Thoracic aorta (tissue), 2 donors: Measurements from ENCODE around the gene NFIA. TPM values are rescaled to one million over a fixed set of nuclear protein-coding genes. Genes with fewer than 3 reads are reported as not detected.

Experiments used
- ATAC-seq: fragments of 150-250 bp; one replicate; pipeline ENCODE4 v1.8.0; 2017; ENCODE audit warnings: low read depth; ENCODE audit not compliant: insufficient number of reproducible peaks, low FRiP score
- DNase-seq: peaks from one replicate; pipeline ENCODE4 v3.0.0-alpha.2; 2020; ENCODE audit warnings: low spot score
- H3K27ac ChIP-seq, 2 donors: fragments of 200-600 bp; sonication (generic); 1 replicate in 1 of 2; 2 replicates in 1 of 2; pipeline ENCODE4 v1.5.1; 2016; ENCODE audit warnings: mild to moderate bottlenecking in 2 of 2, moderate library complexity in 2 of 2
- H3K27me3 ChIP-seq: fragments of 200-600 bp; sonication (generic); replicated peaks from 2 replicates; pipeline ENCODE4 v1.6.0; 2016; ENCODE audit warnings: mild to moderate bottlenecking; ENCODE audit not compliant: insufficient read depth
- H3K36me3 ChIP-seq: fragments of 200-600 bp; sonication (generic); one replicate; pipeline ENCODE4 v1.5.1; 2016
- H3K4me1 ChIP-seq, 2 donors: fragments of 200-600 bp; sonication (generic); 1 replicate in 1 of 2; 2 replicates in 1 of 2; pipeline versions ENCODE4 v1.5.1 to v1.6.0; 2016; ENCODE audit warnings: low read depth in 2 of 2, mild to moderate bottlenecking in 1 of 2; ENCODE audit not compliant: control insufficient read depth in 1 of 2
- H3K4me3 ChIP-seq: fragments of 200-600 bp; sonication (generic); 2 replicates; pipeline ENCODE4 v1.5.1; 2016; ENCODE audit warnings: mild to moderate bottlenecking
- H3K9me3 ChIP-seq: fragments of 200-600 bp; sonication (generic); 2 replicates; pipeline ENCODE4 v1.5.1; 2016
- total RNA-seq, 2 donors: library from RNA; depleted of rRNA; stranded (reverse); fragments of >200 nt; gene quantifications; one replicate each; pipeline versions ENCODE4 v1.1.0 to v1.2.3, GENCODE V29; 2016
- TF ChIP-seq, protein P1 (sequence below): fragments of 200-600 bp; sonication (generic); IDR thresholded peaks from one replicate; pipeline ENCODE4 v1.5.1; 2019; ENCODE audit warnings: antibody characterized with exemption

The NFIA gene
- total RNA-seq, 2 donors from 2014 or later = 99.8 to 118 TPM

DNA sequence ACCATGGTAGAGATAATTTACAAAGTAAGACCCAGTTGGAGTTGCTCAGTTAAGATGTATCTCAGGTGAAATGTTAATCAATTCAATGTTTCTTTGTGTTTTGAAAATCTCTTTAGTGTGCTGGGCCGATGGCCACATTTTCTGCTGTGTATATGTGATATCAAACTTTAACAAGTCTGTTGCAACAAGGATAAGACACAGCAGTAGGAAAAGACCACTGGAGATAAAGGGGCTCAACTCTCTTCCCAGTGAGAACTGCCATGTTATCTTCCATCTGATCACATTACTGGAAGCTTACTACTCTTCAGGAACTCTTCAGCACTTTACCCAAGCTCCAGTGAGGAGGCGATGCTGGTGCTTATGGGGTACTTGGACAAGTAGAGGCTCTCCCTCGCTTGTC lies 227.7 kb downstream of the NFIA start:
- no peak for ATAC-seq

GRCh38 chr1:61310538-61310937 lies 228.2 kb downstream of the NFIA start:
- peaks cover 0 to 7% of the 10 kb centered on the region in 2 donors for H3K4me1 ChIP-seq
- H3K36me3 ChIP-seq = no peaks in the 10 kb centered on the region
- no peak for ATAC-seq
- H3K27ac ChIP-seq = no peak overlapping the region
- H3K4me3 ChIP-seq = no peak overlapping the region
- TF ChIP-seq, protein P1, sequence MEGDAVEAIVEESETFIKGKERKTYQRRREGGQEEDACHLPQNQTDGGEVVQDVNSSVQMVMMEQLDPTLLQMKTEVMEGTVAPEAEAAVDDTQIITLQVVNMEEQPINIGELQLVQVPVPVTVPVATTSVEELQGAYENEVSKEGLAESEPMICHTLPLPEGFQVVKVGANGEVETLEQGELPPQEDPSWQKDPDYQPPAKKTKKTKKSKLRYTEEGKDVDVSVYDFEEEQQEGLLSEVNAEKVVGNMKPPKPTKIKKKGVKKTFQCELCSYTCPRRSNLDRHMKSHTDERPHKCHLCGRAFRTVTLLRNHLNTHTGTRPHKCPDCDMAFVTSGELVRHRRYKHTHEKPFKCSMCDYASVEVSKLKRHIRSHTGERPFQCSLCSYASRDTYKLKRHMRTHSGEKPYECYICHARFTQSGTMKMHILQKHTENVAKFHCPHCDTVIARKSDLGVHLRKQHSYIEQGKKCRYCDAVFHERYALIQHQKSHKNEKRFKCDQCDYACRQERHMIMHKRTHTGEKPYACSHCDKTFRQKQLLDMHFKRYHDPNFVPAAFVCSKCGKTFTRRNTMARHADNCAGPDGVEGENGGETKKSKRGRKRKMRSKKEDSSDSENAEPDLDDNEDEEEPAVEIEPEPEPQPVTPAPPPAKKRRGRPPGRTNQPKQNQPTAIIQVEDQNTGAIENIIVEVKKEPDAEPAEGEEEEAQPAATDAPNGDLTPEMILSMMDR = no peak
- DNase-seq = no peak
- H3K27me3 ChIP-seq = no peaks in the 10 kb centered on the region
- no peaks in the 10 kb centered on the region for H3K9me3 ChIP-seq

More for the DNA sequence above, 227.7 kb downstream of the NFIA start:
- no peak overlapping the region for H3K4me3 ChIP-seq
- no peaks in the 10 kb centered on the region for H3K36me3 ChIP-seq
- no peaks in the 10 kb centered on the region for H3K9me3 ChIP-seq
- TF ChIP-seq, protein P1 = no peak
- H3K27me3 ChIP-seq = no peaks in the 10 kb centered on the region
- DNase-seq = no peak
- peaks cover 0 to 7% of the 10 kb centered on the region in 2 donors for H3K4me1 ChIP-seq
- no peak overlapping the region for H3K27ac ChIP-seq

- TF ChIP-seq, protein P1 = no peak
- no peak for DNase-seq
- Histone ChIP-seq H3K9me3 (no peaks in the 10 kb centered on the region), H3K4me3 (no peak overlapping the region), H3K36me3 (no peaks in the 10 kb centered on the region), H3K27ac (peak overlapping the region in 1 of 2 donors; percentile 28), H3K27me3 (no peaks in the 10 kb centered on the region), H3K4me1 (peaks cover 10 to 22% of the 10 kb centered on the region in 2 donors)
- ATAC-seq = no peak
Observed at GRCh38 chr1:61313906-61314422, 231.6 kb downstream of the NFIA start.

DNA sequence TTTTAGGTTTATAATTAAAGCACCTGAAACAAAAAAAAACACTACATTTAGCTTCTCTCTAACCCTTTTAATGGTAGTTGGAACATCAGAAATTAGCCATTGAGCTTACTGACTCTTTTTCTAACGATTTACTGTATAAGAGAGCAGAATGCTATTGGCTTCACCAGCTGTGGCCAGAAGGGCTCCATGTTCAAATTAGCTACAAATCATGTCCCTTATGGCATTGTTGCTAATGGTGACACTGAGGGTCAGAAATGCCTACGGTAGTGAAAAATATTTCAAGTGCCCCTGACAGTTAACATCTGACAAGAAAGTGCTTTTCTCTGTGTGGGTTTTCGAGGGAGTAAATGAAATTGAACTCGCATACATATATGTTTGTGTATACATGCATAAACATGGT lies 232.7 kb downstream of the NFIA start:
- ATAC-seq (no peak), DNase-seq (no peak)
- H3K36me3 ChIP-seq = no peaks in the 10 kb centered on the region
- H3K4me1 ChIP-seq = peaks cover 14 to 32% of the 10 kb centered on the region in 2 donors
- TF ChIP-seq, protein P1 = no peak
- H3K27me3 ChIP-seq = no peaks in the 10 kb centered on the region
- H3K4me3 ChIP-seq = no peak overlapping the region
- H3K9me3 ChIP-seq = no peaks in the 10 kb centered on the region
- no peak overlapping the region for H3K27ac ChIP-seq

DNA sequence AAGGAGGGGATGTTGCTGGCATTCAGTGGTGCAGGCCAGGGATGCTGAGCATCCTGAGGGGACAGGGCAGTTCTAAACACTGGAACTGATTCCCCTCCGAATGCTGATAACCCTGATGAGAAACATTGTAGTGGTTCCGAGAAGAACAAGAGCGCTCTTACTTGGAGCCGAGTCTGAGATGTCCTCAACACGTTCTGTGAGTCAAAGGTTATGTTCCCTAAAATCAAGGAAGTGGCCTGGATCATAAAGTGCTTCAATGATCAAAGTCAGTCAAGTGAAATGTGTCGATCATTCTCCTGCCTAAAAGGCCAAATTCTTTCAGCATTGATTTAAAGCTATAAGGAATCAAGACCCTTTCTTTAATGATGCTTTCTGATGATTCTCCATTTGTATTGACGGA lies 234.1 kb downstream of the NFIA start:
- TF ChIP-seq, protein P1 = no peak
- H3K27me3 ChIP-seq = no peaks in the 10 kb centered on the region
- DNase-seq (no peak), ATAC-seq (no peak)
- peak overlapping the region; percentile 27 to 36 for H3K27ac ChIP-seq
- peaks cover 17 to 36% of the 10 kb centered on the region in 2 donors for H3K4me1 ChIP-seq
- no peaks in the 10 kb centered on the region for H3K36me3 ChIP-seq
- H3K4me3 ChIP-seq = no peak overlapping the region
- H3K9me3 ChIP-seq = no peaks in the 10 kb centered on the region
